Suprapubic skin (tissue), 4 donors: Measurements from ENCODE around the gene COL8A2. TPM values are rescaled to one million over a fixed set of nuclear protein-coding genes. Genes with fewer than 3 reads are reported as not detected.

Source experiments
- DNase-seq, 2 donors: peaks; one replicate each; pipeline ENCODE4 v3.0.0-alpha.2; 2019; ENCODE audit warnings: low spot score in 2 of 2
- H3K27ac ChIP-seq: fragments of 200-600 bp; sonication (generic); one replicate; pipeline ENCODE4 v1.5.1; 2019
- H3K27me3 ChIP-seq: fragments of 200-600 bp; sonication (generic); one replicate; pipeline ENCODE4 v1.5.1; 2019
- H3K36me3 ChIP-seq: fragments of 200-600 bp; sonication (generic); one replicate; pipeline ENCODE4 v1.5.1; 2019
- H3K4me1 ChIP-seq: fragments of 200-600 bp; sonication (generic); one replicate; pipeline ENCODE4 v1.5.1; 2019
- H3K4me3 ChIP-seq: fragments of 200-600 bp; sonication (generic); one replicate; pipeline ENCODE4 v1.5.1; 2019; ENCODE audit warnings: mild to moderate bottlenecking
- H3K9me3 ChIP-seq: fragments of 200-600 bp; sonication (generic); one replicate; pipeline ENCODE4 v1.5.1; 2019
- CTCF ChIP-seq, 2 donors: fragments of 200-600 bp in 1 of 2; fragments of 450-650 bp in 1 of 2; sonication (generic) in 1 of 2; IDR thresholded peaks; one replicate each; pipeline ENCODE4 v1.5.1; 2016 to 2019; ENCODE audit warnings: antibody characterized with exemption in 2 of 2, mild to moderate bottlenecking in 1 of 2, moderate library complexity in 1 of 2
- EP300 ChIP-seq: sonication (generic); formaldehyde crosslinking; IDR thresholded peaks from one replicate; pipeline ENCODE4 v1.6.1; 2017; ENCODE audit warnings: antibody characterized with exemption
- POLR2A ChIP-seq, 2 donors: fragments of 450-650 bp; IDR thresholded peaks; one replicate each; pipeline ENCODE4 v1.6.1; 2017; ENCODE audit warnings: antibody characterized with exemption in 2 of 2, mild to moderate bottlenecking in 2 of 2, moderate library complexity in 2 of 2
- POLR2AphosphoS5 ChIP-seq, 3 donors: sonication (generic); formaldehyde crosslinking; IDR thresholded peaks; one replicate each; pipeline ENCODE4 v1.6.1; 2017; ENCODE audit warnings: antibody characterized with exemption in 3 of 3
- WGBS: methylation state at CpG from one replicate; pipeline ENCODE4 v1.1.5; 2018; 5-methylcytosine and 5-hydroxymethylcytosine counted together
- total RNA-seq, 4 donors: library from RNA; depleted of rRNA; stranded (reverse); fragments of >200 nt; gene quantifications; one replicate each; pipeline ENCODE4 v1.1.0, GENCODE V29; 2016

The COL8A2 gene
- total RNA-seq, 4 donors from 2014 or later: 4.9 to 5.6 (median 5.2) TPM

- Histone ChIP-seq H3K36me3 (no peaks in the 10 kb centered on the region), H3K27me3 (no peaks in the 10 kb centered on the region), H3K4me3 (no peak overlapping the region), H3K27ac (no peak overlapping the region), H3K9me3 (no peaks in the 10 kb centered on the region), H3K4me1 (peaks cover 17% of the 10 kb centered on the region)
- WGBS: 91% methylated on average over 13 of the region's 13 CpGs
- DNase-seq: no peak
- no peak for TF ChIP-seq POLR2A (IDR thresholded peaks at IDR 0.05)
- TF ChIP-seq POLR2AphosphoS5 (IDR thresholded peaks at IDR 0.05): no peak
- TF ChIP-seq EP300: no peak
- no peak for TF ChIP-seq CTCF (IDR thresholded peaks at IDR 0.05)
Measured at GRCh38 chr1:36083219-36083618, 41.8 kb downstream of the COL8A2 start.

DNA sequence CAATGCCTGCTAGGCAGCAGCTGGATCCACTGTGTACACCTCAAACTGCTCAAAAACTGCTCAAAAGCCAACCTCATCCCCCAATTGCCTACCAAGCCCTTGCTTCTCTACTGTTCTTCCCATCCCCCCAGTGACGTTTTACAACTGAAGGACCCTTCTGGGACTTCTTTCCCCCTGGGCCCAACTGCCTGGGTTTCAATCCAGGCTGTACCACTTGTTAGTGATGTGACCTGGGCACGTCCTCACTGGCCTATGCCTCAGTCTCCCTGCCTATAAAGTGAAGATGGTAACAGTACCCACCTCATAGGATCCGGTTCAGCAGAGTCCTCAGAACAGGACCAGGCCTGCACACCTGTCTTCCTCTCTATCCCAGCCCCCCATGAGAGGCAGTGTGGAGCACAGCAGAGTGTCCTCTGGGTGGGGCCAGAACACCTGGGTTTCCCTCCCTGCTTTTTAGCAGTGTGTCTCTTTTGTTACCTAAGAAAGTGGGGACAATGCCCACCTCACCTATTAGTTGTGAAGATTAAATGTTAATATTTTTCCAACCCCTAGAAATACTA lies 43.0 kb downstream of the COL8A2 start:
- no peaks in the 10 kb centered on the region for H3K9me3 ChIP-seq
- TF ChIP-seq EP300 (no peak), POLR2AphosphoS5 (IDR thresholded peaks at IDR 0.05) (no peak), CTCF (IDR thresholded peaks at IDR 0.05) (no peak), POLR2A (IDR thresholded peaks at IDR 0.05) (no peak)
- no peaks in the 10 kb centered on the region for H3K27me3 ChIP-seq
- no peak overlapping the region for H3K4me3 ChIP-seq
- WGBS: 67% methylated on average over 3 of the region's 3 CpGs
- H3K4me1 ChIP-seq: peaks cover 13% of the 10 kb centered on the region
- DNase-seq: no peak
- H3K36me3 ChIP-seq: no peaks in the 10 kb centered on the region
- H3K27ac ChIP-seq: no peak overlapping the region

DNA sequence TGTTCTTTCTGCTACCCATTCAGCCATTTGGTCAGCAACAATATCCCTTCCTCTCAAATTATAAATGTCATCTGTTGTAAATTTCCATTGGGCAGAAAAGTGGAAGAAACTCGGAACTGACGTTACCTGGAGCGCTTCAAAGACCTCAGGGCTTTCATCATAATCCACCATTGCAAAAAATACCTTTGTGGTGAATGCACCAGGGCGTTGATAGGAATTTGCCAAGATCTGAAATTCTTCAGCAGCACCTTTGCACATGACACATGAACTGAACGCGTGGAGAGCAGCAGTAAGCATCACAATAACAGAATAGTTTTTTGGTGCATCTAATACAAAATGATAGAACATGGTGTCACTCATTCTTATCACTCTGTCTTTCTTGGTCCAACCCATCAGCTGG lies 44.2 kb downstream of the COL8A2 start:
- WGBS: 71% methylated on average over 6 of the region's 6 CpGs

DNA sequence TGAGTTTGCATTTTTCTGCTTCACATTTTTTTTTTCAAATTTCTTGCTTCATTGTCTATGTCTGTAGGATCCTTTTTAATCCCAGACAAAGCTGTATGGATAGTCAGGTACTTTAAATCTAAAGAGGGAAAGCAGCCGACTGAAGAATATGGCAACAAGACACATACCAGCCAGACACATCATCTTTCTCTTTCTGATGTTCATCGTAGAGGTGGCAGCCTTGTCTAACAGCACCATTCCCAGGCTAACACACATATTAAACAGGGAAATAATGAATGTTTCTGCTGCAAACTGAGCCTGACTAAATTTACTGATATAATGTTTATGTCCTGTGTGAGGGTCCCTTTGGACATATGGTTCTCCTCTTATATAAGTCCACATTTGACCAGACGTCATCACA lies 44.8 kb downstream of the COL8A2 start:
- Histone ChIP-seq H3K4me3 (no peak overlapping the region), H3K27me3 (no peaks in the 10 kb centered on the region), H3K4me1 (peaks cover 13% of the 10 kb centered on the region), H3K36me3 (no peaks in the 10 kb centered on the region), H3K27ac (no peak overlapping the region), H3K9me3 (no peaks in the 10 kb centered on the region)
- no peak for TF ChIP-seq POLR2AphosphoS5 (IDR thresholded peaks at IDR 0.05)
- TF ChIP-seq CTCF (IDR thresholded peaks at IDR 0.05): no peak
- no peak for TF ChIP-seq POLR2A (IDR thresholded peaks at IDR 0.05)
- no peak for TF ChIP-seq EP300
- no peak for DNase-seq
- WGBS: 47% methylated on average over 3 of the region's 3 CpGs

More for the DNA sequence above, 44.2 kb downstream of the COL8A2 start:
- H3K27me3 ChIP-seq: no peaks in the 10 kb centered on the region
- no peaks in the 10 kb centered on the region for H3K9me3 ChIP-seq
- no peaks in the 10 kb centered on the region for H3K36me3 ChIP-seq
- peaks cover 13% of the 10 kb centered on the region for H3K4me1 ChIP-seq
- no peak overlapping the region for H3K27ac ChIP-seq
- no peak overlapping the region for H3K4me3 ChIP-seq
- no peak for DNase-seq
- TF ChIP-seq CTCF (IDR thresholded peaks at IDR 0.05): no peak
- TF ChIP-seq POLR2A (IDR thresholded peaks at IDR 0.05): no peak
- TF ChIP-seq POLR2AphosphoS5 (IDR thresholded peaks at IDR 0.05): no peak
- no peak for TF ChIP-seq EP300

GRCh38 chr1:36076979-36077573 lies 47.9 kb downstream of the COL8A2 start:
- Histone ChIP-seq H3K27me3 (no peaks in the 10 kb centered on the region), H3K36me3 (no peaks in the 10 kb centered on the region), H3K27ac (no peak overlapping the region), H3K9me3 (no peaks in the 10 kb centered on the region), H3K4me1 (no peaks in the 10 kb centered on the region), H3K4me3 (no peak overlapping the region)
- DNase-seq: no peak
- TF ChIP-seq CTCF (IDR thresholded peaks at IDR 0.05): no peak
- no peak for TF ChIP-seq POLR2AphosphoS5 (IDR thresholded peaks at IDR 0.05)
- TF ChIP-seq POLR2A (IDR thresholded peaks at IDR 0.05): no peak
- no peak for TF ChIP-seq EP300
- WGBS: 60% methylated on average over 4 of the region's 4 CpGs
